Measurements from ENCODE around the gene TCEANC2.

TCEANC2 gene

GRCh38 chr1:54136269-54136896 is 83.0 kb downstream of the TCEANC2 start:
- DNase-seq (ENCODE audit: low spot score): no peak

GRCh38 chr1:54136963-54137533 is 83.6 kb downstream of the TCEANC2 start:
- no peak for DNase-seq (ENCODE audit: low spot score)

GRCh38 chr1:54137534-54138061 is 84.2 kb downstream of the TCEANC2 start:
- peak; percentile 69 for DNase-seq (ENCODE audit: low spot score)

- DNase-seq (ENCODE audit: low spot score): no peak
Observed at GRCh38 chr1:54138994-54139393, 85.6 kb downstream of the TCEANC2 start.

GRCh38 chr1:54139711-54140110 is 86.3 kb downstream of the TCEANC2 start:
- no peak for DNase-seq (ENCODE audit: low spot score)

- DNase-seq (ENCODE audit: low spot score): no peak
Observed at GRCh38 chr1:54142146-54142900, 88.9 kb downstream of the TCEANC2 start.

- DNase-seq (ENCODE audit: low spot score): no peak
Observed at GRCh38 chr1:54144366-54144765, 91.0 kb downstream of the TCEANC2 start.

GRCh38 chr1:54149734-54150133 is 96.3 kb downstream of the TCEANC2 start:
- DNase-seq (ENCODE audit: low spot score): no peak

- no peak for DNase-seq (ENCODE audit: low spot score)
Observed at GRCh38 chr1:54151013-54151412, 97.6 kb downstream of the TCEANC2 start.

- no peak for DNase-seq (ENCODE audit: low spot score)
Observed at GRCh38 chr1:54152696-54153095, 99.3 kb downstream of the TCEANC2 start, which contains the start of gene CDCP2. Gene CDCP2 (minus strand): TSS chr1:54153000. CDS start chr1:54152922, 78 bp downstream.

GRCh38 chr1:54153535-54154439 is 100.4 kb downstream of the TCEANC2 start:
- DNase-seq (ENCODE audit: low spot score): no peak
